ENCODE results near the gene DACT1. TPM values are rescaled to one million over a fixed set of nuclear protein-coding genes. Genes with fewer than 3 reads are reported as not detected.

DACT1 gene
- total and polyA plus RNA-seq, 7 donors = 1.8 to 21.2 (median 5.9) TPM

GRCh38 chr14:58662018-58662417 is 24.3 kb downstream of the DACT1 start:
- DNase-seq = no peak
- 68 to 86% methylated on average over 1 of the region's 1 CpG for WGBS, 2 donors
- TF ChIP-seq POLR2A (IDR thresholded peaks at IDR 0.05) (no peak), POLR2AphosphoS5 (IDR thresholded peaks at IDR 0.05) (no peak), CTCF (IDR thresholded peaks at IDR 0.05) (no peak), EP300 (IDR thresholded peaks at IDR 0.05) (no peak)
- Histone ChIP-seq H3K9me3 (no peaks in the 10 kb centered on the region), H3K36me3 (no peaks in the 10 kb centered on the region), H3K4me1 (no peaks in the 10 kb centered on the region), H3K27ac (no peak overlapping the region), H3K27me3 (no peaks in the 10 kb centered on the region), H3K4me3 (no peak overlapping the region)
- intact Hi-C loops (cut with DNase I) = no loop called here

GRCh38 chr14:58662759-58663158 is 25.0 kb downstream of the DACT1 start:
- H3K27ac ChIP-seq = no peak overlapping the region
- intact Hi-C loops (cut with DNase I) = no loop called here
- H3K36me3 ChIP-seq = no peaks in the 10 kb centered on the region
- 70 to 85% methylated on average over 2 of the region's 2 CpGs for WGBS, 2 donors
- TF ChIP-seq CTCF (IDR thresholded peaks at IDR 0.05) (no peak), POLR2A (IDR thresholded peaks at IDR 0.05) (no peak), EP300 (IDR thresholded peaks at IDR 0.05) (no peak), POLR2AphosphoS5 (IDR thresholded peaks at IDR 0.05) (no peak)
- H3K9me3 ChIP-seq = no peaks in the 10 kb centered on the region
- H3K4me1 ChIP-seq = no peaks in the 10 kb centered on the region
- no peak for DNase-seq
- H3K4me3 ChIP-seq = no peak overlapping the region
- no peaks in the 10 kb centered on the region for H3K27me3 ChIP-seq

GRCh38 chr14:58663494-58664111 is 25.8 kb downstream of the DACT1 start:
- Histone ChIP-seq H3K9me3 (no peaks in the 10 kb centered on the region), H3K4me3 (no peak overlapping the region), H3K4me1 (no peaks in the 10 kb centered on the region), H3K27me3 (no peaks in the 10 kb centered on the region), H3K36me3 (no peaks in the 10 kb centered on the region), H3K27ac (no peak overlapping the region)
- TF ChIP-seq POLR2AphosphoS5 (IDR thresholded peaks at IDR 0.05) = no peak
- no peak for TF ChIP-seq POLR2A (IDR thresholded peaks at IDR 0.05)
- no peak for TF ChIP-seq CTCF (IDR thresholded peaks at IDR 0.05)
- TF ChIP-seq EP300 (IDR thresholded peaks at IDR 0.05) = no peak
- WGBS, 2 donors = 30 to 62% methylated on average over 2 of the region's 2 CpGs
- intact Hi-C loops (cut with DNase I) = no loop called here
- no peak for DNase-seq

- no peak for DNase-seq
- H3K27ac ChIP-seq = no peak overlapping the region
- H3K4me1 ChIP-seq = no peaks in the 10 kb centered on the region
- no peak overlapping the region for H3K4me3 ChIP-seq
- intact Hi-C loops (cut with DNase I) = no loop called here
- H3K9me3 ChIP-seq = no peaks in the 10 kb centered on the region
- WGBS, 2 donors = 94 to 95% methylated on average over 3 of the region's 3 CpGs
- TF ChIP-seq POLR2AphosphoS5 (IDR thresholded peaks at IDR 0.05) = no peak
- no peak for TF ChIP-seq EP300 (IDR thresholded peaks at IDR 0.05)
- no peak for TF ChIP-seq CTCF (IDR thresholded peaks at IDR 0.05)
- no peak for TF ChIP-seq POLR2A (IDR thresholded peaks at IDR 0.05)
- no peaks in the 10 kb centered on the region for H3K36me3 ChIP-seq
- no peaks in the 10 kb centered on the region for H3K27me3 ChIP-seq
Measured at GRCh38 chr14:58665773-58666500, 28.2 kb downstream of the DACT1 start.
